GM21529 (cell line): ENCODE results near the gene ARHGEF4.

Experiments used
- ATAC-seq: cut with Tn5 transposase; IDR thresholded peaks from one replicate; pipeline ENCODE4 v1.9.1; 2021; ENCODE audit not compliant: unreplicated experiment

The ARHGEF4 gene

GRCh38 chr2:130819608-130820278, 17.0 kb upstream of the ARHGEF4 start:
- no peak for ATAC-seq

GRCh38 chr2:130820279-130820861, 16.3 kb upstream of the ARHGEF4 start:
- ATAC-seq, result no peak

- no peak for ATAC-seq
These were observed 14.8 kb upstream of the ARHGEF4 start for GRCh38 chr2:130821867-130822266.

GRCh38 chr2:130822766-130823165, 13.9 kb upstream of the ARHGEF4 start:
- no peak for ATAC-seq

GRCh38 chr2:130823171-130823885, 13.4 kb upstream of the ARHGEF4 start:
- no peak for ATAC-seq

GRCh38 chr2:130823886-130824491, 12.7 kb upstream of the ARHGEF4 start:
- ATAC-seq, result peak; percentile 49

- peak; percentile 88 for ATAC-seq
These were observed 12.1 kb upstream of the ARHGEF4 start for GRCh38 chr2:130824492-130825061.

GRCh38 chr2:130825231-130825965, 11.3 kb upstream of the ARHGEF4 start:
- no peak for ATAC-seq

GRCh38 chr2:130825966-130826253, 10.8 kb upstream of the ARHGEF4 start:
- no peak for ATAC-seq

GRCh38 chr2:130826419-130826818, 10.3 kb upstream of the ARHGEF4 start:
- ATAC-seq, result no peak

- ATAC-seq, result no peak
These were observed 9.8 kb upstream of the ARHGEF4 start for GRCh38 chr2:130826821-130827501.

- ATAC-seq, result no peak
These were observed 9.0 kb upstream of the ARHGEF4 start for GRCh38 chr2:130827502-130828251.

- ATAC-seq, result no peak
These were observed 8.3 kb upstream of the ARHGEF4 start for GRCh38 chr2:130828461-130828860.

GRCh38 chr2:130829015-130829414, 7.7 kb upstream of the ARHGEF4 start:
- ATAC-seq, result no peak

GRCh38 chr2:130830538-130830937, 6.2 kb upstream of the ARHGEF4 start:
- ATAC-seq, result no peak

- ATAC-seq, result no peak
These were observed 5.4 kb upstream of the ARHGEF4 start for GRCh38 chr2:130831356-130831755.

GRCh38 chr2:130832296-130832940, 4.3 kb upstream of the ARHGEF4 start:
- no peak for ATAC-seq

- ATAC-seq, result no peak
These were observed 2.4 kb upstream of the ARHGEF4 start for GRCh38 chr2:130834091-130834930.
